Liver (tissue), 9 donors: ENCODE measurements around the gene COPZ1. TPM values are rescaled to one million over a fixed set of nuclear protein-coding genes. Genes with fewer than 3 reads are reported as not detected.

Experiments used
- DNase-seq: peaks from one replicate; pipeline ENCODE4 v3.0.0-alpha.2; 2017; ENCODE audit warnings: low spot score
- H3K27ac ChIP-seq, 2 donors: one replicate each; pipeline ENCODE4 v1.7.0; 2013; ENCODE audit warnings: inconsistent platforms in 2 of 2, low read length in 2 of 2, control low read depth in 1 of 2, low read depth in 1 of 2, mild to moderate bottlenecking in 1 of 2
- H3K27me3 ChIP-seq, 4 donors: one replicate each; pipeline versions ENCODE4 v1.6.1 to v1.7.0; 2013; ENCODE audit warnings: low read length in 3 of 4, inconsistent platforms in 1 of 4, mild to moderate bottlenecking in 1 of 4, moderate library complexity in 1 of 4; ENCODE audit not compliant: control insufficient read depth in 4 of 4, insufficient read depth in 4 of 4
- H3K36me3 ChIP-seq, 4 donors: one replicate each; pipeline versions ENCODE4 v1.6.1 to v1.7.0; 2013; ENCODE audit warnings: low read length in 3 of 4, mild to moderate bottlenecking in 3 of 4, low read depth in 1 of 4, moderate library complexity in 1 of 4; ENCODE audit not compliant: control insufficient read depth in 4 of 4, insufficient read depth in 3 of 4
- H3K4me1 ChIP-seq, 4 donors: one replicate each; pipeline versions ENCODE4 v1.6.1 to v1.7.0; 2013; ENCODE audit warnings: low read length in 3 of 4, mild to moderate bottlenecking in 3 of 4, moderate library complexity in 1 of 4; ENCODE audit not compliant: control insufficient read depth in 4 of 4, insufficient read depth in 4 of 4
- H3K4me3 ChIP-seq, 3 donors: one replicate each; pipeline versions ENCODE4 v1.6.1 to v1.7.0; 2013; ENCODE audit warnings: low read length in 3 of 3, control low read depth in 1 of 3, low read depth in 1 of 3, mild to moderate bottlenecking in 1 of 3
- H3K9ac ChIP-seq, 2 donors: one replicate each; pipeline ENCODE4 v1.7.0; 2013; ENCODE audit warnings: low read length in 2 of 2, mild to moderate bottlenecking in 2 of 2, moderate library complexity in 2 of 2, control low read depth in 1 of 2, low read depth in 1 of 2
- H3K9me3 ChIP-seq, 4 donors: one replicate each; pipeline versions ENCODE4 v1.6.1 to v1.7.0; 2013; ENCODE audit warnings: low read length in 3 of 4; ENCODE audit not compliant: control insufficient read depth in 4 of 4
- ATF3 ChIP-seq: IDR thresholded peaks from 2 replicates; pipeline ENCODE4 v1.6.1; 2016; ENCODE audit warnings: antibody characterized with exemption
- CTCF ChIP-seq: fragments of 150-350 bp; IDR thresholded peaks from 2 replicates; pipeline ENCODE4 v1.5.1; 2017; ENCODE audit warnings: improper control_type of control experiment, low read depth, low read length; ENCODE audit not compliant: missing input control
- EGR1 ChIP-seq, 2 donors: IDR thresholded peaks; 2 replicates each; pipeline ENCODE4 v1.6.1; 2016 to 2018; ENCODE audit warnings: antibody characterized with exemption in 2 of 2, low read depth in 2 of 2
- FOXA1 ChIP-seq: IDR thresholded peaks from 2 replicates; pipeline ENCODE4 v1.6.1; 2016; ENCODE audit warnings: antibody characterized with exemption
- FOXA2 ChIP-seq: IDR thresholded peaks from 2 replicates; pipeline ENCODE4 v1.6.1; 2016; ENCODE audit warnings: antibody characterized with exemption
- GABPA ChIP-seq, 2 donors: IDR thresholded peaks in 1 of 2; conservative IDR thresholded peaks in 1 of 2; 2 replicates each; pipeline ENCODE4 v1.6.1; 2016; ENCODE audit warnings: antibody characterized with exemption in 2 of 2, mild to moderate bottlenecking in 1 of 2, moderate library complexity in 1 of 2
- HNF4A ChIP-seq, 2 donors: conservative IDR thresholded peaks; 2 replicates each; pipeline ENCODE4 v1.6.1; 2016; ENCODE audit warnings: antibody characterized with exemption in 2 of 2, mild to moderate bottlenecking in 2 of 2
- HNF4G ChIP-seq: IDR thresholded peaks from 2 replicates; pipeline ENCODE4 v1.6.1; 2016; ENCODE audit warnings: antibody characterized with exemption
- JUND ChIP-seq, 2 donors: IDR thresholded peaks; 2 replicates each; pipeline ENCODE4 v1.6.1; 2016; ENCODE audit warnings: antibody characterized with exemption in 2 of 2
- MAX ChIP-seq: IDR thresholded peaks from 2 replicates; pipeline ENCODE4 v1.6.1; 2016; ENCODE audit warnings: antibody characterized with exemption
- NR2F2 ChIP-seq: IDR thresholded peaks from 2 replicates; pipeline ENCODE4 v1.6.1; 2016; ENCODE audit warnings: antibody characterized with exemption
- RAD21 ChIP-seq, 2 donors: IDR thresholded peaks; 2 replicates each; pipeline ENCODE4 v1.6.1; 2016; ENCODE audit warnings: antibody characterized with exemption in 2 of 2, mild to moderate bottlenecking in 2 of 2
- REST ChIP-seq: IDR thresholded peaks from 2 replicates; pipeline ENCODE4 v1.6.1; 2016; ENCODE audit warnings: antibody characterized with exemption, mild to moderate bottlenecking
- RXRA ChIP-seq, 2 donors: IDR thresholded peaks; 2 replicates each; pipeline ENCODE4 v1.6.1; 2017 to 2018; ENCODE audit warnings: antibody characterized with exemption in 2 of 2, mild to moderate bottlenecking in 1 of 2
- SP1 ChIP-seq: IDR thresholded peaks from 2 replicates; pipeline ENCODE4 v1.6.1; 2018; ENCODE audit warnings: antibody characterized with exemption, mild to moderate bottlenecking
- TAF1 ChIP-seq: conservative IDR thresholded peaks from 2 replicates; pipeline ENCODE4 v1.6.1; 2016; ENCODE audit warnings: antibody characterized with exemption, mild to moderate bottlenecking
- YY1 ChIP-seq: IDR thresholded peaks from 2 replicates; pipeline ENCODE4 v1.6.1; 2016; ENCODE audit warnings: antibody characterized with exemption, mild to moderate bottlenecking
- ZBTB33 ChIP-seq: IDR thresholded peaks from 2 replicates; pipeline ENCODE4 v1.6.1; 2016; ENCODE audit warnings: antibody characterized with exemption
- WGBS: extraction: QIAGEN DNeasy Blood & Tissue Kit; methylation state at CpG from one replicate; pipeline ENCODE4 v1.1.7; 2013; 5-methylcytosine and 5-hydroxymethylcytosine counted together
- polyA plus RNA-seq, 2 donors: library from polyadenylated mRNA; stranded (reverse) in 1 of 2; unstranded in 1 of 2; fragments of 200-250 nt in 1 of 2; fragments of >200 nt in 1 of 2; fragmentation: Nextera tagmentation in 1 of 2; extraction: Ambion mirVana in 1 of 2; gene quantifications; one replicate each; pipeline versions ENCODE4 v1.2.1 to v1.2.3, GENCODE V29; 2013 to 2015
- total RNA-seq, 2 donors: library from RNA; depleted of rRNA; stranded (reverse); fragments of >200 nt; gene quantifications; one replicate each; pipeline ENCODE4 v1.2.3, GENCODE V29; 2014
- donor health status: healthy.
- donor health status: healthy.
- donor health status: healthy.
- donor health status: healthy.
- donor health status: healthy.

COPZ1 gene
- total and polyA plus RNA-seq, 4 donors, result 54.6 to 92.6 (median 79.8) TPM

- 88% methylated on average over 4 of the region's 4 CpGs for WGBS
- DNase-seq, result no peak
- Histone ChIP-seq H3K9ac (no peak overlapping the region), H3K27me3 (no peaks in the 10 kb centered on the region), H3K4me1 (peaks cover 5 to 12% (median 6%) of the 10 kb centered on the region in 4 donors), H3K36me3 (peaks cover 0 to 8% (median 2%) of the 10 kb centered on the region in 4 donors), H3K27ac (no peak overlapping the region), H3K9me3 (no peaks in the 10 kb centered on the region), H3K4me3 (no peak overlapping the region)
- TF ChIP-seq ATF3 (no peak), GABPA (IDR thresholded peaks at IDR 0.05 in 1 of 2, conservative IDR thresholded peaks at IDR 0.05 in 1 of 2) (no peak), JUND (IDR thresholded peaks at IDR 0.05) (no peak), FOXA2 (no peak), NR2F2 (no peak), TAF1 (no peak), MAX (no peak), FOXA1 (no peak)
Measured at GRCh38 chr12:54376596-54376995, 51.7 kb downstream of the COPZ1 start.

GRCh38 chr12:54377007-54377406, 52.1 kb downstream of the COPZ1 start:
- no peaks in the 10 kb centered on the region for H3K9me3 ChIP-seq
- H3K4me3 ChIP-seq, result no peak overlapping the region
- H3K27ac ChIP-seq, result no peak overlapping the region
- peaks cover 5 to 11% (median 6%) of the 10 kb centered on the region in 4 donors for H3K4me1 ChIP-seq
- H3K36me3 ChIP-seq, result peaks cover 0 to 8% (median 2%) of the 10 kb centered on the region in 4 donors
- TF ChIP-seq HNF4A (conservative IDR thresholded peaks at IDR 0.05) (no peak), EGR1 (IDR thresholded peaks at IDR 0.05; ENCODE audit: low read depth in 2 of 2) (no peak), HNF4G (no peak), JUND (IDR thresholded peaks at IDR 0.05) (no peak), TAF1 (no peak), REST (no peak), CTCF (no peak), RXRA (IDR thresholded peaks at IDR 0.05) (no peak), ZBTB33 (no peak), MAX (no peak), NR2F2 (no peak), YY1 (no peak), FOXA1 (no peak), SP1 (no peak), FOXA2 (no peak), ATF3 (no peak), RAD21 (IDR thresholded peaks at IDR 0.05) (no peak)
- no peak for DNase-seq
- H3K9ac ChIP-seq, result no peak overlapping the region
- 90% methylated on average over 2 of the region's 2 CpGs for WGBS
- no peaks in the 10 kb centered on the region for H3K27me3 ChIP-seq
